Esophagus muscularis mucosa (tissue), 4 donors: ENCODE measurements around the gene MBP.

ENCODE experiments used
- EP300 ChIP-seq: sonication (generic); formaldehyde crosslinking; IDR thresholded peaks from one replicate; pipeline ENCODE4 v1.6.1; 2017; ENCODE audit warnings: antibody characterized with exemption
- POLR2A ChIP-seq: fragments of 450-650 bp; IDR thresholded peaks from one replicate; pipeline ENCODE4 v1.6.1; 2017; ENCODE audit warnings: antibody characterized with exemption, moderate library complexity, mild to moderate bottlenecking, low read depth
- POLR2AphosphoS5 ChIP-seq, 2 donors: sonication (generic); formaldehyde crosslinking; IDR thresholded peaks; one replicate each; pipeline ENCODE4 v1.6.1; 2017; ENCODE audit warnings: antibody characterized with exemption in 2 of 2
- TF ChIP-seq, protein P1 (sequence below), 3 experiments: fragments of 200-600 bp in 2 of 3; fragments of 450-650 bp in 1 of 3; sonication (generic) in 2 of 3; IDR thresholded peaks; one replicate each; pipeline ENCODE4 v1.5.1; 2017 to 2019; ENCODE audit warnings: antibody characterized with exemption in 3 of 3, mild to moderate bottlenecking in 2 of 3, moderate library complexity in 1 of 3

DNA sequence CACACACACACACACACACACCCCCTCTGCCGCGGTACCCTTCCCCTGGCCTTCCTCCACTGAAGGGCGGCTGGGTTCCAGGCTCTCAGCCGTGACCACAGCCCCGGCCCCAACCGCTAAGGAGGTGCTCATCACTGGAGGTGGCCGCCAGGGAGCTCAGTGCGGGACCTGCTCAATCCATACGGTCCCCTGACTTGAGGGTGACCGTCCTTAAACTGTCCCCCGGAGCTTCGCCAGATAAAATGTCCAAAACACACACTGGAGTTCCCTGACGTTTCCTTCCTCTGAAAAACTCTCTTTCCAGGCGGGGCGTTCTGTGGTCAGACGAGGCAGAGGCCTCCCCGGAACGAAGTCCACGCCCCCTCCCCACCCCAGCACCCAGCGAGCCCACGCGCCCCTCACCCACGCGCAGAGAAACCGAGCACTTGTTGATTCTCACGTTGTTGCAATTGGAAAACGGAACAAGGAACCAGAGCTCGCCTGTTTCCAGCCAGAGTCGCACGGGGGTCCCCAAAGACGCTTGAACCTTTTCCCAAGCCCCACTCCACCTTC lies 1.4 kb downstream of the MBP start:
- TF ChIP-seq POLR2A (no peak), EP300 (no peak), POLR2AphosphoS5 (IDR thresholded peaks at IDR 0.05) (no peak)
- TF ChIP-seq, protein P1, sequence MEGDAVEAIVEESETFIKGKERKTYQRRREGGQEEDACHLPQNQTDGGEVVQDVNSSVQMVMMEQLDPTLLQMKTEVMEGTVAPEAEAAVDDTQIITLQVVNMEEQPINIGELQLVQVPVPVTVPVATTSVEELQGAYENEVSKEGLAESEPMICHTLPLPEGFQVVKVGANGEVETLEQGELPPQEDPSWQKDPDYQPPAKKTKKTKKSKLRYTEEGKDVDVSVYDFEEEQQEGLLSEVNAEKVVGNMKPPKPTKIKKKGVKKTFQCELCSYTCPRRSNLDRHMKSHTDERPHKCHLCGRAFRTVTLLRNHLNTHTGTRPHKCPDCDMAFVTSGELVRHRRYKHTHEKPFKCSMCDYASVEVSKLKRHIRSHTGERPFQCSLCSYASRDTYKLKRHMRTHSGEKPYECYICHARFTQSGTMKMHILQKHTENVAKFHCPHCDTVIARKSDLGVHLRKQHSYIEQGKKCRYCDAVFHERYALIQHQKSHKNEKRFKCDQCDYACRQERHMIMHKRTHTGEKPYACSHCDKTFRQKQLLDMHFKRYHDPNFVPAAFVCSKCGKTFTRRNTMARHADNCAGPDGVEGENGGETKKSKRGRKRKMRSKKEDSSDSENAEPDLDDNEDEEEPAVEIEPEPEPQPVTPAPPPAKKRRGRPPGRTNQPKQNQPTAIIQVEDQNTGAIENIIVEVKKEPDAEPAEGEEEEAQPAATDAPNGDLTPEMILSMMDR (IDR thresholded peaks at IDR 0.05): no peak
